A549 treated with Mapracorat at 1 μM for 4 hours (cell line): ENCODE results near the gene MRPL11. TPM values are rescaled to one million over a fixed set of nuclear protein-coding genes. Genes with fewer than 3 reads are reported as not detected.

Experiments
- total RNA-seq: library from RNA; stranded (reverse); fragments of 200-300 nt; extraction: Qiagen RNA extraction; gene quantifications from 5 replicates; pipeline ENCODE4 v1.2.3, GENCODE V29; 2022

Gene MRPL11
- 96.7 to 118 TPM (median 111 TPM) in 5 replicates for total RNA-seq

GRCh38 chr11:66438504-66439466, at the start of gene MRPL11:
MRPL11 (minus strand) TSS chr11:66438848; CDS start chr11:66438754, 94 bp downstream.

GRCh38 chr11:66480117-66480938, 41.7 kb upstream of the MRPL11 start, which contains the start of gene DPP3:
DPP3 (plus strand) TSS chr11:66480434; CDS start chr11:66482201, 1,767 bp downstream.

GRCh38 chr11:66466225-66467033, 27.8 kb upstream of the MRPL11 start, which contains the start of gene PELI3:
PELI3 (plus strand) TSS chr11:66466905; CDS start chr11:66468129, 1,224 bp downstream.

GRCh38 chr11:66420671-66421476, 17.8 kb downstream of the MRPL11 start, which contains the start of gene NPAS4:
NPAS4 (plus strand) TSS chr11:66421035; CDS start chr11:66421180, 145 bp downstream.

Other genes starting within 250 kb of the MRPL11 start
- gene KLC2, start 181.1 kb downstream of the MRPL11 start, total RNA-seq = 35.5 to 49.9 TPM (median 45.3 TPM) in 5 replicates
- gene RAB1B, start 170.2 kb downstream of the MRPL11 start, total RNA-seq = 128 to 156 TPM (median 142 TPM) in 5 replicates
- 2.2 to 3.4 TPM (median 2.4 TPM) in 5 replicates for gene CNIH2, start 160.7 kb downstream of the MRPL11 start, total RNA-seq
- gene YIF1A, start 149.7 kb downstream of the MRPL11 start, total RNA-seq = 94.5 to 120 TPM (median 118 TPM) in 5 replicates
- gene TMEM151A, start 147.0 kb downstream of the MRPL11 start, total RNA-seq = 1.9 to 4.0 TPM (median 3.6 TPM) in 5 replicates
- gene CD248, start 121.8 kb downstream of the MRPL11 start, total RNA-seq = not detected in 5 replicates
- gene RIN1, start 102.4 kb downstream of the MRPL11 start, total RNA-seq = 23.9 to 37.3 TPM (median 32.9 TPM) in 5 replicates
- gene BRMS1, start 93.7 kb downstream of the MRPL11 start, total RNA-seq = 74.1 to 98.9 TPM (median 84.5 TPM) in 5 replicates
- 12.7 to 20.1 TPM (median 17.5 TPM) in 5 replicates for gene B4GAT1, start 91.2 kb downstream of the MRPL11 start, total RNA-seq
- 6.4 to 7.5 TPM (median 6.8 TPM) in 5 replicates for gene SLC29A2, start 67.1 kb downstream of the MRPL11 start, total RNA-seq
- not detected in 5 replicates for gene NPAS4, start 17.8 kb downstream of the MRPL11 start, total RNA-seq
- 3.6 to 5.6 TPM (median 5.1 TPM) in 5 replicates for gene PELI3, start 28.1 kb upstream of the MRPL11 start, total RNA-seq
- gene DPP3, start 41.6 kb upstream of the MRPL11 start, total RNA-seq = 52.7 to 59.0 TPM (median 57.5 TPM) in 5 replicates
- gene BBS1, start 71.8 kb upstream of the MRPL11 start, total RNA-seq = 8.2 to 11.7 TPM (median 9.5 TPM) in 5 replicates
- gene ZDHHC24, start 107.2 kb upstream of the MRPL11 start, total RNA-seq = 6.2 to 14.4 TPM (median 13.6 TPM) in 5 replicates
- gene ACTN3, start 108.1 kb upstream of the MRPL11 start, total RNA-seq = not detected in 5 replicates
- gene CTSF, start 129.8 kb upstream of the MRPL11 start, total RNA-seq = 30.3 to 40.9 TPM (median 33.5 TPM) in 5 replicates
- gene CCDC87, start 154.2 kb upstream of the MRPL11 start, total RNA-seq = 0.60 to 0.67 TPM (median 0.63 TPM) in 5 replicates
- gene CCS, start 154.3 kb upstream of the MRPL11 start, total RNA-seq = 26.2 to 30.7 TPM (median 27.4 TPM) in 5 replicates
- gene RBM14, start 177.8 kb upstream of the MRPL11 start, total RNA-seq = 63.5 to 82.0 TPM (median 66.9 TPM) in 5 replicates
- 128 to 156 TPM (median 136 TPM) in 5 replicates for gene RBM4, start 199.9 kb upstream of the MRPL11 start, total RNA-seq
- 17.6 to 22.3 TPM (median 19.3 TPM) in 5 replicates for gene RBM4B, start 239.0 kb upstream of the MRPL11 start, total RNA-seq